DND-41 (cell line): Measurements from ENCODE around the gene NLGN1.

Experiments
- ATAC-seq: fragments of 200-7000 bp; cut with Tn5 transposase; 3 replicates; pipeline ENCODE4 v1.9.1; 2021; ENCODE audit warnings: low read depth; ENCODE audit not compliant: insufficient read depth
- DNase-seq: peaks from one replicate; pipeline ENCODE4 v3.0.0-alpha.2; 2020
- H2AFZ ChIP-seq: 2 replicates; pipeline ENCODE4 v1.6.0; 2012; ENCODE audit warnings: low read depth, low read length
- H3K27ac ChIP-seq: 2 replicates; pipeline ENCODE4 v1.5.1; 2012; ENCODE audit warnings: low read length, inconsistent platforms
- H3K27me3 ChIP-seq: fragments of 200-600 bp; sonication (generic); 2 replicates; pipeline ENCODE4 v1.6.0; 2012; ENCODE audit warnings: low read length, mild to moderate bottlenecking, inconsistent platforms; ENCODE audit not compliant: insufficient read depth, poor library complexity
- H3K36me3 ChIP-seq: 2 replicates; pipeline ENCODE4 v1.5.1; 2012; ENCODE audit warnings: low read length, inconsistent platforms; ENCODE audit not compliant: insufficient read depth
- H3K4me1 ChIP-seq: 2 replicates; pipeline ENCODE4 v1.5.1; 2012; ENCODE audit warnings: mild to moderate bottlenecking, low read length; ENCODE audit not compliant: insufficient read depth
- H3K4me2 ChIP-seq: 2 replicates; pipeline ENCODE4 v1.6.0; 2012; ENCODE audit warnings: mild to moderate bottlenecking, moderate library complexity, low read length, inconsistent platforms; ENCODE audit not compliant: insufficient read depth
- H3K4me3 ChIP-seq, 2 experiments: fragments of 200-600 bp in 1 of 2; shearing (Covaris generic) in 1 of 2; 2 replicates each; pipeline ENCODE4 v1.5.1; 2012 to 2016; ENCODE audit warnings: inconsistent platforms in 2 of 2, low read length in 2 of 2, mild to moderate bottlenecking in 2 of 2, low read depth in 1 of 2, moderate library complexity in 1 of 2
- H3K79me2 ChIP-seq: 2 replicates; pipeline ENCODE4 v1.6.0; 2012; ENCODE audit warnings: low read length, inconsistent platforms; ENCODE audit not compliant: insufficient read depth
- H3K9ac ChIP-seq: 2 replicates; pipeline ENCODE4 v1.6.0; 2012; ENCODE audit warnings: low read depth, mild to moderate bottlenecking, inconsistent platforms, low read length, moderate library complexity
- H3K9me3 ChIP-seq: 2 replicates; pipeline ENCODE4 v1.5.1; 2012; ENCODE audit warnings: low read length, moderate library complexity, mild to moderate bottlenecking, inconsistent platforms; ENCODE audit not compliant: insufficient read depth, severe bottlenecking
- H4K20me1 ChIP-seq: 2 replicates; pipeline ENCODE4 v1.6.0; 2012; ENCODE audit warnings: low read length; ENCODE audit not compliant: insufficient read depth
- EZH2 ChIP-seq: IDR thresholded peaks from 3 replicates; pipeline ENCODE4 v1.6.1; 2012; ENCODE audit warnings: borderline replicate concordance, low read depth, mild to moderate bottlenecking, moderate library complexity, low read length, inconsistent platforms; ENCODE audit not compliant: severe bottlenecking
- TF ChIP-seq, protein P1 (sequence below): IDR thresholded peaks from 2 replicates; pipeline ENCODE4 v1.5.1; 2012; ENCODE audit warnings: borderline replicate concordance, low read length, moderate library complexity, mild to moderate bottlenecking; ENCODE audit not compliant: poor library complexity, severe bottlenecking; ENCODE audit errors: extremely low read depth

NLGN1 gene

DNA sequence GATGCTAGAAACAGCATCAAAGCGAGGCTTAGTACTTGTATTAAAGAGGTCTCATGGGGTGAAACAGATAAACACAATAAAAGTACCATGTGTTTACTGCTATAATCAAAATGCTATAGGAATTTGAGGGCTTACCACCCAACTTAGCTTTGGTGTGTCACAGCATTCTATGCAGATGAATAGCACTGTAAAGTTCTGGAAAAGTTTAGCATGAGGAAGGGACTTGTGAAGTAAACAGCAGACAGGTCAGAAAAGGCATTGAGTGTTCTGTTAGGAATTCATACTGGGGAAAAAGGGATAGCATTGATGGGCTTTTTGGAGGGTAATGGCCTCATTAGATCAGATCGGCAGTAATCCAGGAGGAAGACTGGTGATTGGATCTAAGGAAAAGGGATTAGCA, 505.3 kb downstream of the NLGN1 start:
- no peak for DNase-seq
- Histone ChIP-seq H3K4me3 (no peak overlapping the region), H3K9me3 (no peaks in the 10 kb centered on the region), H3K27me3 (no peaks in the 10 kb centered on the region), H3K79me2 (no peaks in the 10 kb centered on the region), H3K27ac (no peak overlapping the region), H3K9ac (no peak overlapping the region), H2AFZ (no peak overlapping the region), H3K4me1 (no peaks in the 10 kb centered on the region), H3K4me2 (no peak overlapping the region), H3K36me3 (no peaks in the 10 kb centered on the region), H4K20me1 (no peaks in the 10 kb centered on the region)
- TF ChIP-seq EZH2, result no peak
- TF ChIP-seq, protein P1, sequence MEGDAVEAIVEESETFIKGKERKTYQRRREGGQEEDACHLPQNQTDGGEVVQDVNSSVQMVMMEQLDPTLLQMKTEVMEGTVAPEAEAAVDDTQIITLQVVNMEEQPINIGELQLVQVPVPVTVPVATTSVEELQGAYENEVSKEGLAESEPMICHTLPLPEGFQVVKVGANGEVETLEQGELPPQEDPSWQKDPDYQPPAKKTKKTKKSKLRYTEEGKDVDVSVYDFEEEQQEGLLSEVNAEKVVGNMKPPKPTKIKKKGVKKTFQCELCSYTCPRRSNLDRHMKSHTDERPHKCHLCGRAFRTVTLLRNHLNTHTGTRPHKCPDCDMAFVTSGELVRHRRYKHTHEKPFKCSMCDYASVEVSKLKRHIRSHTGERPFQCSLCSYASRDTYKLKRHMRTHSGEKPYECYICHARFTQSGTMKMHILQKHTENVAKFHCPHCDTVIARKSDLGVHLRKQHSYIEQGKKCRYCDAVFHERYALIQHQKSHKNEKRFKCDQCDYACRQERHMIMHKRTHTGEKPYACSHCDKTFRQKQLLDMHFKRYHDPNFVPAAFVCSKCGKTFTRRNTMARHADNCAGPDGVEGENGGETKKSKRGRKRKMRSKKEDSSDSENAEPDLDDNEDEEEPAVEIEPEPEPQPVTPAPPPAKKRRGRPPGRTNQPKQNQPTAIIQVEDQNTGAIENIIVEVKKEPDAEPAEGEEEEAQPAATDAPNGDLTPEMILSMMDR, result no peak
- ATAC-seq, result no peak

DNA sequence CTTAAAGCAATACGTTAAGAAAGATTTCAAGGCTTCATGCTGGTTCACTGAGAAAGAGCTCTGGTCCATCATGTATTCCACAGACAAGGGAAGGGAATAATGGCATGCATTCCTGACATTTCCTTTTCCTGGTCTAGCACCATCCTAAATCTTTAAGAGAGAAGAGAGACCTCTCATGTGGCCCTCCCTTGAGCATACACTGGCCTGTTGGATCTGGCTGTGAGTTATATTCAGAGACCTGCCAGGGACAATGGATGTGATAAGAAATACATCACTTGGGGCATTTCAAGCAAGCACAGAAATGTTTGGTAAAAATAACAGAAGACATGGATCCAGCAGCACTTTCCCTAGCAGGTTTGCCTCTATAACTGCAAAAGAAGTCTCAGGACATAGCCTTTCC, 507.8 kb downstream of the NLGN1 start:
- ATAC-seq, result no peak
- DNase-seq, result no peak
- H3K27me3 ChIP-seq, result no peaks in the 10 kb centered on the region
- H3K36me3 ChIP-seq, result no peaks in the 10 kb centered on the region
- no peaks in the 10 kb centered on the region for H3K9me3 ChIP-seq
- H3K4me1 ChIP-seq, result no peaks in the 10 kb centered on the region
- H2AFZ ChIP-seq, result no peak overlapping the region
- H3K27ac ChIP-seq, result no peak overlapping the region
- no peaks in the 10 kb centered on the region for H3K79me2 ChIP-seq
- TF ChIP-seq, protein P1, result no peak
- TF ChIP-seq EZH2, result no peak
- H4K20me1 ChIP-seq, result no peaks in the 10 kb centered on the region
- no peak overlapping the region for H3K4me3 ChIP-seq
- no peak overlapping the region for H3K4me2 ChIP-seq
- no peak overlapping the region for H3K9ac ChIP-seq

GRCh38 chr3:173911446-173911845, 513.9 kb downstream of the NLGN1 start:
- Histone ChIP-seq H3K4me3 (no peak overlapping the region), H2AFZ (no peak overlapping the region), H3K27me3 (no peaks in the 10 kb centered on the region), H3K27ac (no peak overlapping the region), H4K20me1 (no peaks in the 10 kb centered on the region), H3K79me2 (no peaks in the 10 kb centered on the region), H3K36me3 (no peaks in the 10 kb centered on the region), H3K4me2 (no peak overlapping the region), H3K9me3 (no peaks in the 10 kb centered on the region), H3K4me1 (no peaks in the 10 kb centered on the region), H3K9ac (no peak overlapping the region)
- no peak for DNase-seq
- TF ChIP-seq EZH2, result no peak
- TF ChIP-seq, protein P1, result no peak
- ATAC-seq, result no peak

- DNase-seq (no peak), ATAC-seq (no peak)
- Histone ChIP-seq H3K4me3 (no peak overlapping the region), H3K9ac (no peak overlapping the region), H3K27ac (no peak overlapping the region), H4K20me1 (no peaks in the 10 kb centered on the region), H3K4me2 (no peak overlapping the region), H3K9me3 (no peaks in the 10 kb centered on the region), H3K27me3 (no peaks in the 10 kb centered on the region), H3K36me3 (no peaks in the 10 kb centered on the region), H2AFZ (no peak overlapping the region), H3K4me1 (no peaks in the 10 kb centered on the region), H3K79me2 (no peaks in the 10 kb centered on the region)
- no peak for TF ChIP-seq EZH2
Measured at GRCh38 chr3:173912126-173912525, 514.6 kb downstream of the NLGN1 start.
